ENCODE data around the gene DDA1. TPM values are rescaled to one million over a fixed set of nuclear protein-coding genes. Genes with fewer than 3 reads are reported as not detected.

Gene DDA1
- total RNA-seq, 1 donor from 2014 or later: 32.2 TPM

DNA sequence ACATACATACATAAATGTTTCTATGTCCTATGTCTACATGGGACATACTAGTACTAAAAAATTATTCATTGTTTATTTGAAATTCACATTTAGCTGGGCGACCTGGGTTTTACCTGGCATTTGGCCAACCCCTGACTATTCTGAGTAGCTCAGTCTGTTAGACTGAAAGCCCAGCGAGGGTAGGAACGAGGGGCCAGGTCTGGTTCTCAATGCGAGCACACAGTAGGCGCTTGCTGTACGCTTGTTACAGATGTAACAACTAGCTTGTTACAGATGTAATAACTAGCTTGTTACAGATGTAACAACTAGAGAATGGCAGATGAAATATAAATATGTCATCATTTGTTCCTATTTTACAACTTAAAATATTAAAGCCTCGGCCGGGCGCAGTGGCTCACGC is 26.2 kb downstream of the DDA1 start:
- no peak overlapping the region for H3K27ac ChIP-seq
- TF ChIP-seq, protein P1, sequence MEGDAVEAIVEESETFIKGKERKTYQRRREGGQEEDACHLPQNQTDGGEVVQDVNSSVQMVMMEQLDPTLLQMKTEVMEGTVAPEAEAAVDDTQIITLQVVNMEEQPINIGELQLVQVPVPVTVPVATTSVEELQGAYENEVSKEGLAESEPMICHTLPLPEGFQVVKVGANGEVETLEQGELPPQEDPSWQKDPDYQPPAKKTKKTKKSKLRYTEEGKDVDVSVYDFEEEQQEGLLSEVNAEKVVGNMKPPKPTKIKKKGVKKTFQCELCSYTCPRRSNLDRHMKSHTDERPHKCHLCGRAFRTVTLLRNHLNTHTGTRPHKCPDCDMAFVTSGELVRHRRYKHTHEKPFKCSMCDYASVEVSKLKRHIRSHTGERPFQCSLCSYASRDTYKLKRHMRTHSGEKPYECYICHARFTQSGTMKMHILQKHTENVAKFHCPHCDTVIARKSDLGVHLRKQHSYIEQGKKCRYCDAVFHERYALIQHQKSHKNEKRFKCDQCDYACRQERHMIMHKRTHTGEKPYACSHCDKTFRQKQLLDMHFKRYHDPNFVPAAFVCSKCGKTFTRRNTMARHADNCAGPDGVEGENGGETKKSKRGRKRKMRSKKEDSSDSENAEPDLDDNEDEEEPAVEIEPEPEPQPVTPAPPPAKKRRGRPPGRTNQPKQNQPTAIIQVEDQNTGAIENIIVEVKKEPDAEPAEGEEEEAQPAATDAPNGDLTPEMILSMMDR (IDR thresholded peaks at IDR 0.05): no peak
- no peaks in the 10 kb centered on the region for H3K36me3 ChIP-seq
- no peaks in the 10 kb centered on the region for H3K27me3 ChIP-seq (ENCODE audit: low read depth)
- ATAC-seq (no peak), DNase-seq (no peak)
- no peak overlapping the region for H3K4me3 ChIP-seq
- no peaks in the 10 kb centered on the region for H3K9me3 ChIP-seq
- intact Hi-C loops (cut with DNase I): no loop called here
- peaks cover 33% of the 10 kb centered on the region for H3K4me1 ChIP-seq

DNA sequence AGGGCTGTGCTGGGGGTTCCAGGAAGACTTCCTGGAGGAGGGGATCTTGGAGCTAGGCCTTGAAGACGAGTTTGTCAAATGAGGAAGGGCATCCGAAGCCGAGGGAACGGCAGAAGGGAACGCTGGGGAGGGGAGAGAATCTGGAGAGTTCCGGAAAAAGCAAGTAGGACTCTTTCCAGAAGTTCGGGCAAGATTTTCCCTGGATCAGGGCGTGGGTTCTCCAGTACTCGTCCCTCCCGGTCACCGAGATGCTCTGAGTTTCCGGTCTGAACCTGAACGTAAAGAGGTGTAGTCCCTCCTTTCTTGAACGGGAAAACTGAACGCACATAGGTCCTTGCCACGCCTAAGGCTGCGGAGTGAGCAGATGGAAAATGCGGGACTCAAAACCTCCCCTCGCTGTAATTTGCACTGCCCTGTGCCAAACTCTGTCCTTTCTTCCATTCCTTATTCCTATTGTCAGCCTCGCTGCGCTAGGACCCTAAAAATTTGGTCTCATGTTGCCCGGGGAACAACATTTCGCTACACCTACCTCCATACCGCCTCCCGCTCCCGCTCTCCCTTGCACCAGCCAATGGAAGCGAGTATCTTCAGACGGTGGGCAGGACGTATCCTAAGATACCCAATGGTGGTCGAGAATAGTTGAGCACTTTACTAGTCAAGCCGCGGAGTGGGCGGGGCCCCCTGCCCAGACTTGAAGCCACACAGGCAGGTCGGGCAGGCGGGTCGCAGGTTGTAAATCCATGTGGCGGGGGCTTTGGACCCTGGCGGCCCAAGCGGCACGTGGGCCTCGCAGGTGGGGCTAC is 27.7 kb downstream of the DDA1 start, which contains the start of gene GTPBP3:
TSS of gene GTPBP3 (plus strand) at position 682 of the 803 bp plus-strand sequence. CDS start at position 741, 59 bp downstream.
- ATAC-seq (peak; percentile 94), DNase-seq (peak; percentile 99)
- H3K27ac ChIP-seq: peak within 1 kb of the TSS; percentile 95
- intact Hi-C loops (cut with DNase I): no loop called here
- peaks cover 8% of the 10 kb centered on the region for H3K36me3 ChIP-seq
- no peaks in the 10 kb centered on the region for H3K9me3 ChIP-seq
- peak within 1 kb of the TSS; percentile 96 for H3K4me3 ChIP-seq
- no peaks in the 10 kb centered on the region for H3K27me3 ChIP-seq (ENCODE audit: low read depth)
- H3K4me1 ChIP-seq: peaks cover 33% of the 10 kb centered on the region
- TF ChIP-seq, protein P1 (IDR thresholded peaks at IDR 0.05): no peak

DNA sequence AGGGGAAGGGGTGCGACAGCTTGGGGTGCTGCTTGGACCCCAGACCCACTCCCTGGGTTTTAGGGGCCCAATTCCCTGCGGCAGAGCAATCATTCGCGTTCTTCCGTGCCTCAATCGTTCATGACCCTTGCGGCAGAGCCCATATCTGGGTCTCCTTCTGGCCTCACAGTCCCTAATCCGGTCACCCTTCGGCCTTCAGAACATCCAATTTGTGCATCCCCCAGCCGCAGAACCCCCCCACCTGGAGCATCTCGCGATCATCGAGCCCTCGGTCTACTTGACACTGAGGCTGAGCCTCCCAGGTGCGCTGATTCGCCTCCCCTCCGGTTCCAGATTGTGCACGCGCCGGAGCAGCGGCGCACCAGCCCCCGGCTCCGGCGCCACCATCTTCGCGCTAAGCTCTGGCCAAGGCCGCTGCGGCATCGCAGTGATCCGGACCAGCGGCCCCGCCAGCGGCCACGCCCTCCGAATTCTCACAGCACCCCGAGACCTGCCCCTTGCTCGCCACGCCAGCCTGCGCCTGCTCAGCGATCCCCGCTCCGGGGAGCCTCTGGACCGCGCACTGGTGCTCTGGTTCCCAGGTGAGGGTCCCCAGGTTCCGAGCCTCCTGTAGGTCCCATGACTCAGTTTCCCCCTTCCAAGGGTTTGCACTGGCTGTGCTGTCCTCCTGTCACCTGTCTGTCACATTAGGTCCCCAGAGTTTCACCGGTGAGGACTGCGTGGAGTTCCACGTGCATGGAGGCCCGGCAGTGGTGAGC is 28.5 kb downstream of the DDA1 start:
- no peaks in the 10 kb centered on the region for H3K9me3 ChIP-seq
- H3K36me3 ChIP-seq: peaks cover 8% of the 10 kb centered on the region
- TF ChIP-seq, protein P1 (IDR thresholded peaks at IDR 0.05): no peak
- no peaks in the 10 kb centered on the region for H3K27me3 ChIP-seq (ENCODE audit: low read depth)
- DNase-seq (no peak), ATAC-seq (no peak)
- peaks cover 33% of the 10 kb centered on the region for H3K4me1 ChIP-seq
- intact Hi-C loops (cut with DNase I): no loop called here
- H3K4me3 ChIP-seq: peak overlapping the region; percentile 96
- peak overlapping the region; percentile 95 for H3K27ac ChIP-seq

DNA sequence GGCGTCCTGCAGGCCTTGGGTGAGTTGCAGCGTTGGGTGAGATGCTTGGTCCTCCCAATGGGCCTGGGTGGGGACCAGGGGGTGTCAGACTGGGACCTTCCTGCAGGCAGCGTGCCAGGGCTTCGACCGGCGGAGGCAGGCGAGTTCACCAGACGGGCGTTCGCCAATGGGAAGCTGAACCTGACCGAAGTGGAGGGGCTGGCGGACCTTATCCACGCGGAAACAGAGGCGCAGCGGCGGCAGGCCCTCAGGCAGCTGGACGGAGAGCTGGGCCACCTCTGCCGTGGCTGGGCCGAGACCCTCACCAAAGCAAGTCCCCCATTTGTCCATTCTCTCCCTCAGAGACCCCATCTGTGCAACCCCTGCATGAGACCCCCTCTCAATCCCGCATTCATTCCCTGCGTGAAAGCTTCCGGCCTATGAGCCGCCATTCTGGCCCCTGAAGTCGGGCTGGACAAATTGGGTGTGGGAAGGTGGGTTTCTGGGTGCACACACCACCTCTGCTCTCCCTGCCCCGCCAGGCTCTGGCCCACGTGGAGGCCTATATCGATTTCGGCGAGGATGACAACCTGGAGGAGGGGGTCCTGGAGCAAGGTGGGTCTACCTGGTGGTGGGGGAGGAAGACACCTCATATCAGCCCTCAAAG is 29.2 kb downstream of the DDA1 start:
- TF ChIP-seq, protein P1 (IDR thresholded peaks at IDR 0.05): no peak
- no peaks in the 10 kb centered on the region for H3K9me3 ChIP-seq
- intact Hi-C loops (cut with DNase I): no loop called here
- ATAC-seq (no peak), DNase-seq (no peak)
- no peak overlapping the region for H3K4me3 ChIP-seq
- H3K27ac ChIP-seq: no peak overlapping the region
- H3K4me1 ChIP-seq: peaks cover 32% of the 10 kb centered on the region
- peaks cover 8% of the 10 kb centered on the region for H3K36me3 ChIP-seq
- no peaks in the 10 kb centered on the region for H3K27me3 ChIP-seq (ENCODE audit: low read depth)

DNA sequence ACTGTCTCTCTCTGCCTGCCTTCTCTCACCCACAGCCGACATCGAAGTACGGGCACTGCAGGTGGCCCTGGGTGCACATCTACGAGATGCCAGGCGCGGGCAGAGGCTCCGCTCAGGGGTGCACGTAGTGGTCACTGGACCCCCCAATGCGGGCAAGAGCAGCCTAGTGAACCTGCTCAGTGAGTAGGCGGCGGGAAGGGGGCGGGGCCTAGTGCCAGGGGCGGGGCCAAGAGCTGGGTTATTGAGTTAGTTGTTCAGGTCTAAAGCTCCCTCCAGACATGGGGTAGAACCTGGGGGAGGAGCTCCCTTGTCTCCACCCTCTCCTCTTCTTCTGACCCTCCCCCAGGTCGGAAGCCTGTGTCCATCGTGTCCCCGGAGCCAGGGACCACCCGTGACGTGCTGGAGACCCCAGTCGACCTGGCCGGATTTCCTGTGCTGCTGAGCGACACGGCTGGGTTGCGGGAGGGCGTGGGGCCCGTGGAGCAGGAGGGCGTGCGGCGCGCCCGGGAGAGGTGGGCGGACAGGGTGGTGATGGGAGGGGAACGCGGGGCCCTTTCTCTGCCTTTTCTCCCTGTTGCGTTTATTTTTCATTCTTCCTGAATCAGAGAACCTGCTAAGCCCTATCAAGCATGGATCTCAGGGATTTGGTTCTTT is 29.9 kb downstream of the DDA1 start:
- Histone ChIP-seq H3K36me3 (peaks cover 8% of the 10 kb centered on the region), H3K27ac (no peak overlapping the region), H3K4me3 (no peak overlapping the region), H3K9me3 (no peaks in the 10 kb centered on the region), H3K27me3 (ENCODE audit: low read depth) (no peaks in the 10 kb centered on the region), H3K4me1 (peaks cover 25% of the 10 kb centered on the region)
- TF ChIP-seq, protein P1 (IDR thresholded peaks at IDR 0.05): no peak
- intact Hi-C loops (cut with DNase I): no loop called here
- ATAC-seq: no peak
- no peak for DNase-seq
